GM23248 (cell line): ENCODE results near the gene WDCP.

Experiments used
- EZH2 ChIP-seq: fragments of 200-600 bp; sonication (generic); IDR thresholded peaks from 2 replicates; pipeline ENCODE4 v1.6.1; 2018; ENCODE audit warnings: antibody characterized with exemption, mild to moderate bottlenecking; ENCODE audit not compliant: insufficient read depth, poor library complexity, severe bottlenecking
- EZH2phosphoT487 ChIP-seq: fragments of 200-600 bp; sonication (generic); IDR thresholded peaks from 2 replicates; pipeline ENCODE4 v1.6.1; 2018; ENCODE audit warnings: antibody characterized with exemption, moderate library complexity, mild to moderate bottlenecking, low read depth; ENCODE audit not compliant: insufficient read depth

DNA sequence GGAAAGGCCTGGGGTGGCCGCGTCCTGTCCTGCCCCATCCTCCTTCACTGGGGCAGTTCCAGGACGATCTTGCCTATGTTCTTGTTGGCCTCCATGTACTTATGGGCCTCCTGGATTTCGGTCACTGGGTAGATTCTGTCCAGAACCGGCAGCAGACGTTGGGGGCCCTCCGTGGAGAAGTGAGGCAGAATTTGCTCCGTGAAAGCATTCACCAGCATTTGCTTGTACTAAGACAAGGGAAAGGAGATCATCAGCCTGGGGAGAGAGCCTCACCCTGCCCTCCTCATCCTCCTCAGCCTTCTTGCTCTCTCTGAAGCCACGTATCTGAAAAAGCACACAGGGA, 30.3 kb upstream of the WDCP start:
- TF ChIP-seq EZH2 (no peak), EZH2phosphoT487 (no peak)
